PC-3 (cell line): ENCODE measurements around the gene HERC5. TPM values are rescaled to one million over a fixed set of nuclear protein-coding genes. Genes with fewer than 3 reads are reported as not detected.

ENCODE experiments used
- ATAC-seq: fragments of 200-7000 bp; cut with Tn5 transposase; 2 replicates; pipeline ENCODE4 v1.9.1; 2020; ENCODE audit warnings: mild to moderate bottlenecking, moderate library complexity
- BruUV-seq: library from RNA; stranded (reverse); fragments of 400-500 nt; replicated peaks from 2 replicates; lab custom pipeline; 2021; lab: Mats Ljungman, UMichigan
- CTCF ChIA-PET: fragments of 300-600 bp; sonication (Branson Sonifier 250); formaldehyde crosslinking; loops from one replicate; lab custom pipeline; 2022; ENCODE audit warnings: antibody characterized with exemption; lab: Charles Lee
- POLR2A ChIA-PET: fragments of 300-600 bp; sonication (Branson Sonifier 250); formaldehyde crosslinking; loops from one replicate; lab custom pipeline; 2022; ENCODE audit warnings: antibody characterized with exemption; ENCODE audit not compliant: unreplicated experiment; lab: Charles Lee
- DNase-seq: peaks from one replicate; pipeline ENCODE4 v3.0.0-alpha.2; 2015
- H2AFZ ChIP-seq: fragments of 300-600 bp; sonication (generic); 2 replicates; pipeline ENCODE4 v1.6.0; 2016; ENCODE audit warnings: antibody characterized with exemption, low read length
- H3F3A ChIP-seq: fragments of 300-600 bp; sonication (generic); one replicate; pipeline ENCODE4 v1.6.0; 2017; ENCODE audit warnings: antibody characterized with exemption, low read length, control low read depth, mild to moderate bottlenecking; ENCODE audit not compliant: unreplicated experiment
- H3K27ac ChIP-seq: fragments of 300-600 bp; sonication (generic); 2 replicates; pipeline ENCODE4 v1.5.1; 2016; ENCODE audit warnings: mild to moderate bottlenecking, low read length
- H3K27me3 ChIP-seq: fragments of 300-600 bp; sonication (generic); 2 replicates; pipeline ENCODE4 v1.6.1; 2016; ENCODE audit warnings: low read length, mixed read lengths
- H3K36me3 ChIP-seq: fragments of 300-600 bp; sonication (generic); 2 replicates; pipeline ENCODE4 v1.6.1; 2016; ENCODE audit warnings: low read depth, mixed run types, low read length, mixed read lengths
- H3K4me1 ChIP-seq: fragments of 300-600 bp; sonication (generic); 2 replicates; pipeline ENCODE4 v1.5.1; 2016; ENCODE audit warnings: low read length; ENCODE audit not compliant: insufficient read depth
- H3K4me2 ChIP-seq: fragments of 300-600 bp; sonication (generic); 2 replicates; pipeline ENCODE4 v1.6.0; 2016; ENCODE audit warnings: low read length
- H3K4me3 ChIP-seq: fragments of 300-600 bp; sonication (generic); 2 replicates; pipeline ENCODE4 v1.5.1; 2016; ENCODE audit warnings: mild to moderate bottlenecking, low read length, mixed read lengths
- H3K79me2 ChIP-seq: fragments of 300-600 bp; sonication (generic); 2 replicates; pipeline ENCODE4 v1.6.1; 2017; ENCODE audit warnings: low read length, mixed read lengths
- H3K9ac ChIP-seq: fragments of 300-600 bp; sonication (generic); 2 replicates; pipeline ENCODE4 v1.6.0; 2016; ENCODE audit warnings: mild to moderate bottlenecking, low read length
- H3K9me2 ChIP-seq: fragments of 300-600 bp; sonication (generic); replicated peaks from 2 replicates; pipeline ENCODE4 v1.6.1; 2016; ENCODE audit warnings: mixed run types, low read length, mixed read lengths
- H3K9me3 ChIP-seq: fragments of 300-600 bp; sonication (generic); 2 replicates; pipeline ENCODE4 v1.6.1; 2016; ENCODE audit warnings: low read length, mixed read lengths
- H4K20me1 ChIP-seq: fragments of 300-600 bp; sonication (generic); 2 replicates; pipeline ENCODE4 v1.6.1; 2016; ENCODE audit warnings: low read length, mixed read lengths
- CTCF ChIP-seq: fragments of 300-600 bp; sonication (generic); conservative IDR thresholded peaks from 2 replicates; pipeline ENCODE4 v1.5.1; 2017; ENCODE audit warnings: antibody characterized with exemption, low read depth, mild to moderate bottlenecking, low read length
- EZH2 ChIP-seq: fragments of 300-600 bp; sonication (generic); IDR thresholded peaks from one replicate; pipeline ENCODE4 v1.6.1; 2017; ENCODE audit warnings: antibody characterized with exemption, mild to moderate bottlenecking, low read length; ENCODE audit not compliant: unreplicated experiment
- EZH2phosphoT487 ChIP-seq: fragments of 300-600 bp; sonication (generic); IDR thresholded peaks from 2 replicates; pipeline ENCODE4 v1.6.1; 2018; ENCODE audit warnings: mild to moderate bottlenecking, antibody characterized with exemption, low read length, borderline replicate concordance
- intact Hi-C: fragments of 100-400 bp; cut with micrococcal nuclease; formaldehyde crosslinking; loops from 2 replicates; pipeline ENCODE4 v1.9.0; 2023
- total RNA-seq: library from RNA; depleted of rRNA; stranded (reverse); fragments of >200 nt; gene quantifications from 2 replicates; pipeline ENCODE4 v1.2.3, GENCODE V29; 2014

HERC5 gene
- total RNA-seq, 1 experiment from 2014 or later: 2.6 TPM

GRCh38 chr4:88524171-88524570 is 67.3 kb downstream of the HERC5 start:
- Histone ChIP-seq H3K9ac (peak overlapping the region; percentile 99), H3K36me3 (peaks cover 13% of the 10 kb centered on the region), H3K4me2 (peak overlapping the region; percentile 96), H3K27ac (peak overlapping the region; percentile 32), H3K27me3 (no peaks in the 10 kb centered on the region), H3K9me2 (no peaks in the 10 kb centered on the region), H4K20me1 (peaks cover 22% of the 10 kb centered on the region), H2AFZ (peak overlapping the region; percentile 84), H3F3A (no peaks in the 10 kb centered on the region), H3K4me3 (peak overlapping the region; percentile 99), H3K9me3 (no peaks in the 10 kb centered on the region), H3K79me2 (peaks cover 27% of the 10 kb centered on the region), H3K4me1 (peaks cover 43% of the 10 kb centered on the region)
- TF ChIP-seq EZH2phosphoT487 (no peak), EZH2 (no peak), CTCF (no peak)
- intact Hi-C loops: loop anchor here (10.0 kb wide), 1 partner anchor 291 kb away; no protein-coding TSS in a partner anchor
- ChIA-PET POLR2A (no interaction called here), CTCF (no interaction called here)
- no peak for ATAC-seq
- TSS peak; percentile 97 for BruUV-seq
- DNase-seq: no peak

- POLR2A ChIA-PET: no interaction called here
- Histone ChIP-seq H3K27me3 (no peaks in the 10 kb centered on the region), H3F3A (no peaks in the 10 kb centered on the region), H3K9ac (no peak overlapping the region), H3K4me1 (peaks cover 43% of the 10 kb centered on the region), H3K4me2 (peak overlapping the region; percentile 46; the same call in 1 of the 2 replicates), H3K4me3 (no peak overlapping the region), H2AFZ (no peak overlapping the region), H3K27ac (no peak overlapping the region), H3K9me2 (no peaks in the 10 kb centered on the region), H3K9me3 (no peaks in the 10 kb centered on the region), H3K79me2 (peaks cover 22% of the 10 kb centered on the region), H3K36me3 (peaks cover 3% of the 10 kb centered on the region), H4K20me1 (peaks cover 19% of the 10 kb centered on the region)
- DNase-seq: peak; percentile 53
- peak; percentile 20; the same call in 1 of the 2 replicates for ATAC-seq
- CTCF ChIA-PET: interaction anchor here (1.0 kb wide), 1 partner anchor 133 kb away, joined by 5 read pairs; no protein-coding TSS in a partner anchor
- no TSS peak for BruUV-seq
- intact Hi-C loops: loop anchor here (5.0 to 10.0 kb wide), 2 partner anchors 266 to 288 kb away; no protein-coding TSS in a partner anchor
- TF ChIP-seq CTCF (peak; percentile 43; the same call in 1 of the 2 replicates), EZH2 (no peak), EZH2phosphoT487 (no peak)
These were observed 69.4 kb downstream of the HERC5 start for GRCh38 chr4:88526221-88526815.

- H2AFZ ChIP-seq: no peak overlapping the region
- ATAC-seq (no peak), DNase-seq (no peak)
- POLR2A ChIA-PET: no interaction called here
- no peak overlapping the region for H3K9ac ChIP-seq
- TF ChIP-seq EZH2 (no peak), CTCF (no peak), EZH2phosphoT487 (no peak)
- no peaks in the 10 kb centered on the region for H3F3A ChIP-seq
- H3K27ac ChIP-seq: no peak overlapping the region
- CTCF ChIA-PET: no interaction called here
- peaks cover 8% of the 10 kb centered on the region for H3K79me2 ChIP-seq
- H3K9me3 ChIP-seq: no peaks in the 10 kb centered on the region
- H3K9me2 ChIP-seq: no peaks in the 10 kb centered on the region
- no peaks in the 10 kb centered on the region for H3K36me3 ChIP-seq
- no peak overlapping the region for H3K4me2 ChIP-seq
- H3K4me1 ChIP-seq: peaks cover 32% of the 10 kb centered on the region
- intact Hi-C loops: loop anchor here (1.0 to 10.0 kb wide), 4 partner anchors 132 to 287 kb away; no protein-coding TSS in a partner anchor
- no TSS peak for BruUV-seq
- peaks cover 4% of the 10 kb centered on the region; the same call in 1 of the 2 replicates for H4K20me1 ChIP-seq
- no peak overlapping the region for H3K4me3 ChIP-seq
- no peaks in the 10 kb centered on the region for H3K27me3 ChIP-seq
These were observed 70.9 kb downstream of the HERC5 start for GRCh38 chr4:88527787-88528186.
